HepG2 (cell line): ENCODE results near the gene TMEM183A. TPM values are rescaled to one million over a fixed set of nuclear protein-coding genes. Genes with fewer than 3 reads are reported as not detected.
A peak's percentile ranks its signal among the peaks of the same experiment; 100 is the strongest.

Source experiments
- ATAC-seq: fragments of 200-7000 bp; cut with Tn5 transposase; 3 replicates; pipeline ENCODE4 v1.9.1; 2020; ENCODE audit warnings: mild to moderate bottlenecking, moderate library complexity
- BruUV-seq: library from RNA; stranded (reverse); fragments of 400-500 nt; replicated peaks from 2 replicates; lab custom pipeline; 2021; lab: Mats Ljungman, UMichigan
- CTCF ChIA-PET: fragments of 300-600 bp; formaldehyde crosslinking; extraction: SDS; loops from one replicate; lab custom pipeline; 2021; ENCODE audit warnings: low total read pairs, inconsistent platforms, low intra/inter-chr PET ratio; lab: Yijun Ruan, JAX
- POLR2A ChIA-PET: fragments of 350-600 bp; sonication (Branson Sonifier 250); formaldehyde crosslinking; loops from one replicate; lab custom pipeline; 2020; ENCODE audit warnings: antibody characterized with exemption, inconsistent platforms; lab: Yijun Ruan, JAX
- DNase-seq: peaks from one replicate; pipeline ENCODE4 v3.0.0-alpha.2; 2015; ENCODE audit warnings: low spot score
- FAIRE-seq: peaks from 3 replicates; lab custom pipeline; 2011; peaks lifted over from hg19 to GRCh38; lab: Jason Lieb, UNC
- H2AFZ ChIP-seq: one replicate; pipeline ENCODE4 v1.6.1; 2011; ENCODE audit warnings: low read length, inconsistent platforms
- H3K27ac ChIP-seq: fragments of 300-600 bp; 3 replicates; pipeline ENCODE4 v1.8.0; 2011; ENCODE audit warnings: mixed run types, mild to moderate bottlenecking, mixed read lengths, low read length, inconsistent platforms; ENCODE audit not compliant: insufficient read depth; ENCODE audit errors: extremely low read length
- H3K27me3 ChIP-seq, 2 experiments: fragments of 200-600 bp in 1 of 2; 2 replicates in 1 of 2; 3 replicates in 1 of 2; pipeline versions ENCODE4 v1.6.0 to v1.8.0; 2011; ENCODE audit warnings: low read length in 2 of 2, mild to moderate bottlenecking in 2 of 2, moderate library complexity in 2 of 2, inconsistent platforms in 1 of 2; ENCODE audit not compliant: insufficient read depth in 2 of 2, control insufficient read depth in 1 of 2
- H3K36me3 ChIP-seq, 2 experiments: fragments of 200-600 bp in 1 of 2; replicated peaks in 1 of 2; 2 replicates in 1 of 2; 3 replicates in 1 of 2; pipeline versions ENCODE4 v1.5.1 to v1.8.0; 2011; ENCODE audit warnings: low read length in 2 of 2, inconsistent platforms in 1 of 2; ENCODE audit not compliant: insufficient read depth in 2 of 2, control insufficient read depth in 1 of 2
- H3K4me1 ChIP-seq: 2 replicates; pipeline ENCODE4 v1.5.1; 2012; ENCODE audit warnings: low read length, inconsistent platforms; ENCODE audit not compliant: insufficient read depth
- H3K4me2 ChIP-seq: 2 replicates; pipeline ENCODE4 v1.6.0; 2011; ENCODE audit warnings: low read depth, low read length, inconsistent platforms
- H3K4me3 ChIP-seq, 3 experiments: fragments of 200-600 bp in 1 of 3; sonication (generic), shearing (Covaris generic) in 1 of 3; replicated peaks in 1 of 3; 2 replicates each; pipeline ENCODE4 v1.5.1; 2011 to 2016; ENCODE audit warnings: low read length in 3 of 3, inconsistent platforms in 2 of 3, low read depth in 2 of 3, mild to moderate bottlenecking in 2 of 3, control low read depth in 1 of 3, mixed read lengths in 1 of 3; ENCODE audit not compliant: insufficient read depth in 1 of 3
- H3K79me2 ChIP-seq: one replicate; pipeline ENCODE4 v1.6.1; 2011; ENCODE audit warnings: low read length, inconsistent platforms; ENCODE audit not compliant: insufficient read depth
- H3K9ac ChIP-seq: 2 replicates; pipeline ENCODE4 v1.6.0; 2011; ENCODE audit warnings: mild to moderate bottlenecking, low read depth, low read length, inconsistent platforms; ENCODE audit not compliant: insufficient read depth
- H3K9me3 ChIP-seq: 2 replicates; pipeline ENCODE4 v1.5.1; 2012; ENCODE audit warnings: mild to moderate bottlenecking, low read length
- H4K20me1 ChIP-seq: 2 replicates; pipeline ENCODE4 v1.6.0; 2011; ENCODE audit warnings: inconsistent platforms, mild to moderate bottlenecking, low read length, moderate library complexity; ENCODE audit not compliant: insufficient read depth
- DMAP1 ChIP-seq: IDR thresholded peaks from 2 replicates; pipeline ENCODE4 v1.6.1; 2016
- DPF2 ChIP-seq: sonication (generic); formaldehyde crosslinking; IDR thresholded peaks from 2 replicates; pipeline ENCODE4 v1.4.0; 2020; ENCODE audit warnings: mild to moderate bottlenecking, low read depth, missing genetic modification reagents, borderline replicate concordance
- SATB2 ChIP-seq: sonication (generic); formaldehyde crosslinking; IDR thresholded peaks from 2 replicates; pipeline ENCODE4 v1.5.0; 2020; ENCODE audit warnings: missing genetic modification reagents
- SIX1 ChIP-seq: sonication (generic); formaldehyde crosslinking; IDR thresholded peaks from 2 replicates; pipeline ENCODE4 v1.4.0; 2020; ENCODE audit warnings: missing genetic modification reagents, borderline replicate concordance
- THAP9 ChIP-seq: sonication (generic); formaldehyde crosslinking; IDR thresholded peaks from 2 replicates; pipeline ENCODE4; 2020; ENCODE audit warnings: missing genetic modification reagents, mild to moderate bottlenecking, borderline replicate concordance
- ZNF253 ChIP-seq: sonication (generic); formaldehyde crosslinking; IDR thresholded peaks from 2 replicates; pipeline ENCODE4 v1.8.0; 2022; ENCODE audit warnings: mild to moderate bottlenecking, missing genetic modification reagents, borderline replicate concordance
- ZNF367 ChIP-seq: sonication (generic); formaldehyde crosslinking; IDR thresholded peaks from 2 replicates; pipeline ENCODE4 v1.4.0; 2020; ENCODE audit warnings: missing genetic modification reagents, borderline replicate concordance
- whole genome bisulfite sequencing: methylation state at CpG from one replicate; pipeline ENCODE4 v1.1.6; 2017; ENCODE audit warnings: low lambda C conversion rate; 5-methylcytosine and 5-hydroxymethylcytosine counted together
- in situ Hi-C: cut with HindIII; loops from 2 replicates; pipeline ENCODE4 v1.10.0; 2017; ENCODE audit warnings: low pct_unique_long_range_greater_than_20kb; ENCODE audit not compliant: extremely low pct_ligation_motif_present
- intact Hi-C: fragments of 100-400 bp; cut with micrococcal nuclease; formaldehyde crosslinking; loops from one replicate; pipeline ENCODE4 v1.10.0; 2022; ENCODE audit not compliant: unreplicated experiment
- polyA plus RNA-seq, 8 experiments: library from polyadenylated mRNA; depleted of rRNA in 3 of 8; stranded (reverse) in 7 of 8; unstranded in 1 of 8; fragments of >200 nt; fragmentation: Illumina TruSeq in 4 of 8; extraction: Trizol in 4 of 8; gene quantifications; 2 replicates each; pipeline versions ENCODE4 v1.2.1 to v1.2.3, GENCODE V29; 2011 to 2016; ENCODE audit warnings: low read depth in 4 of 8, missing spikeins in 1 of 8, mixed read lengths in 1 of 8; ENCODE audit not compliant: insufficient read depth in 1 of 8
- total RNA-seq, 5 experiments: library from RNA; depleted of rRNA; stranded (reverse); fragments of >200 nt; fragmentation: Illumina TruSeq; extraction: Trizol; gene quantifications; 2 replicates each; pipeline ENCODE4 v1.2.3, GENCODE V29; 2016; ENCODE audit warnings: low read depth in 1 of 5
- TF ChIP-seq, protein P1 (sequence below): sonication (generic); formaldehyde crosslinking; IDR thresholded peaks from 2 replicates; pipeline ENCODE4 v1.4.0; 2020; ENCODE audit warnings: mild to moderate bottlenecking, missing genetic modification reagents

TMEM183A gene
- total and polyA plus RNA-seq, 2 of the 13 experiments (the other 11 are each of a cell fraction or from before 2014, with no cell fraction given) = 59.7 to 82.0 TPM

DNA sequence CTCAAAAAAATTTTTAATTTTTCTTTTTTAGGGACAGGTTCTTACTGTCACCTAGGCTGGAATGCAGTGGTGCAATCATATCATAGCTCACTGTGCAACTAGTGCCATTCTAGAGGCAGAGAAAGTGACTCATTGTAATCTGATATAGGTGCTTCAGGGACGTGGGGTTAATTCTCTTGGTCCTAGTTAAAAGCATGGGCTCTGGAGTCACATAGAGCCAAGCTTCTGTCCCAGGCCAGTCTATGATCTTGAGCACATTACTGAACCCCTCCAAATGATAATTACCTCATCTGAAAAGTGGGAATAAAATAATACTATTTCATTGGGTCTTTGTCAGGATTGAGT is 47.9 kb upstream of the TMEM183A start (continued):
- no peak for TF ChIP-seq ZNF253 (CRISPR knock-in tag)
- no peak for TF ChIP-seq DPF2 (CRISPR knock-in tag)
- TF ChIP-seq, protein P1, sequence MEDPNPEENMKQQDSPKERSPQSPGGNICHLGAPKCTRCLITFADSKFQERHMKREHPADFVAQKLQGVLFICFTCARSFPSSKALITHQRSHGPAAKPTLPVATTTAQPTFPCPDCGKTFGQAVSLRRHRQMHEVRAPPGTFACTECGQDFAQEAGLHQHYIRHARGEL (CRISPR knock-in tag) = no peak
- no peak for TF ChIP-seq DMAP1
- peak; percentile 97 for TF ChIP-seq SIX1 (CRISPR knock-in tag)
- TF ChIP-seq, all 625 proteins: peak for 11

DNA sequence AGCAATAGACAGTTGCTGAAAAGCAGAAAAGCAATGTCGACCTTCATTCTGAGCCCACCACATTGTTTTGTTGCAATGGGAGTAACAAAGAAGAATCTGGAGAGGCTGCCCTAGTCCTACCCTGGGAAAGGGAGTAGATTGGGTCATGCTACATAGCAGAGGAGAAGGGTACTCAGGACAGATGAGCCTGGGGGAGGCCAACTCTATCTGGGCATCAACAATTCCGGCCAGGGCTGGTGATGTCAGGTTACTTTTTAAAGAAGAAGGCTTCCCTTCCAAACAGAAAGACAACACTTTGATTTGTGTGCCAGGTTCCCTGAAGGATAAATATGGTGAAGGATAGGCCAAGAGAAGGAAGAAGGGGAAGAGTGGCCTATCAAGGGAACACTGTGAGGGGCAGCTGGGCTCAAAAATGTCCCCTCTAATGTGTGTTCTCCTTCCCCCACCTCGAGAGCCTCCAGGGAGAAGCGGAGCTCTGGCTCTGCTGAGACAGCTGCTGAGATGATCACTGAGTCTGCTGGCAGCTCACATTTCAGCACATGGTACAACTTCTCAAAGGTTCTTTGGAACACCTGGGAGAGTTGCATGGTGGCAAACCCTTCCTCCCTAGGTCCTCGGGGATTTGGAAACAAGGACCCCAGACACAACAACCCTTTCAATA is 45.8 kb upstream of the TMEM183A start:
- Histone ChIP-seq H3K27ac (no peak overlapping the region), H3K9ac (no peak overlapping the region), H3K4me2 (no peak overlapping the region), H3K4me3 (no peak overlapping the region), H3K9me3 (no peaks in the 10 kb centered on the region), H4K20me1 (peaks cover 7% of the 10 kb centered on the region; the same call in 1 of the 2 replicates), H3K27me3 (no peaks in the 10 kb centered on the region; a peak in 1 of 5 replicates), H3K4me1 (peaks cover 32% of the 10 kb centered on the region), H3K36me3 (peaks cover 1 to 5% of the 10 kb centered on the region in 2 experiments; a peak in 2 of 5 replicates), H2AFZ (no peak overlapping the region), H3K79me2 (peaks cover 15% of the 10 kb centered on the region)
- ChIA-PET CTCF (no interaction called here), POLR2A (no interaction called here)
- in situ Hi-C loops (no loop called here), intact Hi-C loops (no loop called here)
- no TSS peak for BruUV-seq
- no peak for ATAC-seq
- 89% methylated on average over 5 of the region's 5 CpGs for WGBS
- DNase-seq = no peak
- no peak for TF ChIP-seq THAP9
- TF ChIP-seq ZNF367 (CRISPR knock-in tag) = no peak
- no peak for TF ChIP-seq SATB2 (CRISPR knock-in tag)
- no peak for FAIRE-seq
